ENCODE results near the gene GAB1. TPM values are rescaled to one million over a fixed set of nuclear protein-coding genes. Genes with fewer than 3 reads are reported as not detected.

The GAB1 gene
- total and polyA plus RNA-seq, 2 donors from 2014 or later = 3.6 to 38.0 TPM

- Histone ChIP-seq H3K4me1 (ENCODE audit: control insufficient read depth in 2 of 3, insufficient read depth in 2 of 3, low read depth in 1 of 3, low read length in 3 of 3) (peaks cover 0 to 41% (median 10%) of the 10 kb centered on the region in 3 donors), H3K4me3 (ENCODE audit: low read length in 3 of 3) (no peak overlapping the region), H3K27ac (ENCODE audit: low read depth in 2 of 2, low read length in 2 of 2) (no peak overlapping the region)
Observed at GRCh38 chr4:143389579-143390195, 53.0 kb downstream of the GAB1 start.

GRCh38 chr4:143390764-143391163, 54.1 kb downstream of the GAB1 start:
- H3K36me3 ChIP-seq (ENCODE audit: control insufficient read depth in 2 of 3, insufficient read depth in 3 of 3, low read length in 3 of 3) = no peaks in the 10 kb centered on the region
- H3K9ac ChIP-seq (ENCODE audit: low read length in 3 of 3) = no peak overlapping the region
- intact Hi-C loops (cut with DNase I) = no loop called here
- H3K9me3 ChIP-seq (ENCODE audit: control insufficient read depth in 2 of 3, insufficient read depth in 1 of 3, low read length in 3 of 3) = no peaks in the 10 kb centered on the region
- peak overlapping the region in 1 of 2 donors; percentile 16 for H3K27ac ChIP-seq (ENCODE audit: low read depth in 2 of 2, low read length in 2 of 2)
- H3K4me1 ChIP-seq (ENCODE audit: control insufficient read depth in 2 of 3, insufficient read depth in 2 of 3, low read depth in 1 of 3, low read length in 3 of 3) = peaks cover 0 to 38% (median 12%) of the 10 kb centered on the region in 3 donors
- H3K27me3 ChIP-seq (ENCODE audit: control insufficient read depth, insufficient read depth, low read length) = no peaks in the 10 kb centered on the region
- FAIRE-seq = no peak
- no peak overlapping the region for H3K4me3 ChIP-seq (ENCODE audit: low read length in 3 of 3)
- no peak for TF ChIP-seq CTCF (IDR thresholded peaks at IDR 0.05; ENCODE audit: borderline replicate concordance, extremely low read depth, insufficient read depth)
- no peak for DNase-seq

More at GRCh38 chr4:143389579-143390195, 53.0 kb downstream of the GAB1 start:
- intact Hi-C loops (cut with DNase I) = no loop called here
- FAIRE-seq (no peak), DNase-seq (no peak)
- Histone ChIP-seq H3K9ac (ENCODE audit: low read length in 3 of 3) (no peak overlapping the region), H3K36me3 (ENCODE audit: control insufficient read depth in 2 of 3, insufficient read depth in 3 of 3, low read length in 3 of 3) (no peaks in the 10 kb centered on the region), H3K9me3 (ENCODE audit: control insufficient read depth in 2 of 3, insufficient read depth in 1 of 3, low read length in 3 of 3) (no peaks in the 10 kb centered on the region), H3K27me3 (ENCODE audit: control insufficient read depth, insufficient read depth, low read length) (no peaks in the 10 kb centered on the region)
- no peak for TF ChIP-seq CTCF (IDR thresholded peaks at IDR 0.05; ENCODE audit: borderline replicate concordance, extremely low read depth, insufficient read depth)

GRCh38 chr4:143391261-143391660, 54.6 kb downstream of the GAB1 start:
- no peak for TF ChIP-seq CTCF (IDR thresholded peaks at IDR 0.05; ENCODE audit: borderline replicate concordance, extremely low read depth, insufficient read depth)
- H3K36me3 ChIP-seq (ENCODE audit: control insufficient read depth in 2 of 3, insufficient read depth in 3 of 3, low read length in 3 of 3) = no peaks in the 10 kb centered on the region
- no peak overlapping the region for H3K4me3 ChIP-seq (ENCODE audit: low read length in 3 of 3)
- H3K4me1 ChIP-seq (ENCODE audit: control insufficient read depth in 2 of 3, insufficient read depth in 2 of 3, low read depth in 1 of 3, low read length in 3 of 3) = peaks cover 0 to 38% (median 12%) of the 10 kb centered on the region in 3 donors
- FAIRE-seq (no peak), DNase-seq (no peak)
- no peak overlapping the region for H3K27ac ChIP-seq (ENCODE audit: low read depth in 2 of 2, low read length in 2 of 2)
- intact Hi-C loops (cut with DNase I) = no loop called here
- no peaks in the 10 kb centered on the region for H3K27me3 ChIP-seq (ENCODE audit: control insufficient read depth, insufficient read depth, low read length)
- no peak overlapping the region for H3K9ac ChIP-seq (ENCODE audit: low read length in 3 of 3)
- no peaks in the 10 kb centered on the region for H3K9me3 ChIP-seq (ENCODE audit: control insufficient read depth in 2 of 3, insufficient read depth in 1 of 3, low read length in 3 of 3)

Data from kidney (tissue), 14 donors.